Heart left ventricle (tissue), 16 donors: ENCODE results near the gene SPIRE1. TPM values are rescaled to one million over a fixed set of nuclear protein-coding genes. Genes with fewer than 3 reads are reported as not detected.

Experiments used
- ATAC-seq, 4 donors: fragments of 200-7000 bp; cut with Tn5 transposase; one replicate each; pipeline ENCODE4 v1.9.1; 2020 to 2022; ENCODE audit warnings: moderate library complexity in 4 of 4, mild to moderate bottlenecking in 3 of 4, moderate number of reproducible peaks in 1 of 4
- DNase-seq, 5 donors: peaks; one replicate each; pipeline ENCODE4 v3.0.0-alpha.2; 2020
- H3K27ac ChIP-seq, 12 donors: fragments of 200-600 bp; sonication (generic) in 4 of 12; one replicate each; pipeline versions ENCODE4 v1.5.0 to v1.8.0; 2016 to 2022; ENCODE audit warnings: mild to moderate bottlenecking in 2 of 12
- H3K27me3 ChIP-seq, 9 donors: fragments of 200-600 bp; sonication (generic) in 2 of 9; one replicate each; pipeline versions ENCODE4 v1.5.1 to v1.8.0; 2016 to 2022; ENCODE audit warnings: mild to moderate bottlenecking in 3 of 9
- H3K36me3 ChIP-seq, 9 donors: fragments of 200-600 bp; sonication (generic) in 2 of 9; one replicate each; pipeline versions ENCODE4 v1.5.0 to v1.8.0; 2018 to 2022; ENCODE audit warnings: mild to moderate bottlenecking in 2 of 9
- H3K4me1 ChIP-seq, 12 donors: fragments of 200-600 bp; sonication (generic) in 4 of 12; one replicate each; pipeline versions ENCODE4 v1.5.0 to v1.8.0; 2016 to 2022; ENCODE audit warnings: mild to moderate bottlenecking in 3 of 12
- H3K4me3 ChIP-seq, 12 donors: fragments of 200-600 bp; sonication (generic) in 4 of 12; one replicate each; pipeline versions ENCODE4 v1.5.0 to v1.8.0; 2017 to 2022; ENCODE audit warnings: mild to moderate bottlenecking in 9 of 12, moderate library complexity in 4 of 12
- H3K9me3 ChIP-seq, 12 donors: fragments of 200-600 bp; sonication (generic) in 4 of 12; one replicate each; pipeline versions ENCODE4 v1.5.0 to v1.8.0; 2016 to 2022; ENCODE audit warnings: mild to moderate bottlenecking in 1 of 12
- POLR2A ChIP-seq, 2 donors: fragments of 450-650 bp; IDR thresholded peaks; one replicate each; pipeline ENCODE4 v1.6.1; 2017; ENCODE audit warnings: antibody characterized with exemption in 2 of 2, mild to moderate bottlenecking in 2 of 2, moderate library complexity in 2 of 2
- WGBS, 4 donors: extraction: QIAGEN DNeasy Blood & Tissue Kit in 2 of 4; methylation state at CpG; one replicate each; pipeline versions ENCODE4 v1.1.5 to v1.1.7; 2013 to 2018; 5-methylcytosine and 5-hydroxymethylcytosine counted together
- intact Hi-C, 10 donors: fragments of 100-400 bp; cut with DNase I; formaldehyde crosslinking; loops; one replicate each; pipeline versions ENCODE4 v1.11.1 to v1.14.2; 2022
- polyA plus RNA-seq, 2 donors: library from polyadenylated mRNA; stranded (reverse); fragments of 200-250 nt; gene quantifications; one replicate each; pipeline ENCODE4 v1.2.3, GENCODE V29; 2013
- total RNA-seq, 9 donors: library from RNA; depleted of rRNA in 2 of 9; stranded (reverse); fragments of >200 nt in 2 of 9; fragmentation: NEBNext Ultra II Directional in 3 of 9; extraction: Animal tissue kit (Norgen Biotek cat#: 25700) in 3 of 9; gene quantifications; one replicate each; pipeline versions ENCODE4 v1.1.0 to v1.2.4, GENCODE V29; 2016 to 2023
- TF ChIP-seq, protein P1 (sequence below), 12 donors: fragments of 200-600 bp; sonication (generic) in 4 of 12; IDR thresholded peaks; one replicate each; pipeline versions ENCODE4 v1.5.0 to v1.8.0; 2018 to 2022; ENCODE audit warnings: antibody characterized with exemption in 12 of 12, mild to moderate bottlenecking in 5 of 12
- donor health status: ischemic (EF 13 %, LVEDD 7.1; RV severe dilation, severe dysfunction).
- donor health status: healthy with polysubstance abuse.
- donor health status: DM: no; HTN: yes; CAD: no.
- donor health status: DM: no; HTN: no; CAD: no.
- donor health status: ischemic (EF 25% LVEDD 6.9; RV normal size, moderate dysfunction).
- donor health status: ischemic (EF 25% LVEDD 5.7; RV mildly dilated, moderate dysfunction).
- donor health status: healthy.
- donor health status: DM: yes; HTN: yes; CAD: no.
- donor health status: ischemic (EF 35%, LVEDD 5.7; RV mildly dilated, moderate dysfunction).
- donor health status: nonischemic (EF 11% LVEDD 7.7; RV severe dilation, severe dysfunction).
- donor health status: DM: yes; HTN: yes; CAD: no.
- donor health status: PGD.
- donor health status: ischemic (EF 29% LVEDD 5.4; RV normal size, mild dysfunction).
- donor health status: nonischemic (EF 23%, LVEDD 6.1; RV moderate dilation, normal function).

Gene SPIRE1
- total and polyA plus RNA-seq, 11 donors: 8.3 to 67.6 (median 47.8) TPM

DNA sequence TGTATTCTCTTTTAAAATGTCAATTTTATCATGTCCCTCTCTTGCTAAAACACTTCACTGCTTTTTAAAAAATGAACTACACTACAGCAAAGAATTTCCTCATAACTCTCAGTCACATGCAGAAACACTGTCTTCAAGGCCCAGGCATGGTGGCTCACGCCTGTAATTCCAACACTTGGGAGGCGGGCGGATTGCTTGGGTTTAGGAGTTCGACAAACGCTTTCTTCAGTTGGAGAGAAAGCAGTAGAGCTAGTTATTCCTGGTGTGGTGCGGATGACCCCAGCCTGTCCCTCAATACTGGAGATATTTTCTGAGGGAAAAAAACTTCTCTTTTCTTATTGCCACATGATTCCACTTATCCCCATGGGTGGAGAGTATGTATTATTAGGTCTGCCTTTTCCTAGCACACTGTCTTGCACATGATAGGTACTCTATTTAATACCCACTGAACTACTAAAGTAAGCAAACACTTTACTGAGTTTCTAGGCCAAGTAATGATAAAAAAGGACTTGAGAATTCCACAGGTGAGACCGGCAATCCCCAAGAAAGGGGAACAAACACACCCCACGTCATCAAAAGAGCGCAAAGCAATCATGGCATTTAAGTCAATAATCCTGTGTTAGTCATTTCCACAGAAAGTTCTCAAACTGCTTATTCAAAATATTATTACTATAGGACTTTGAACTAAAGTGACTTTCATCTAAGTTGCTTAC lies 77.1 kb downstream of the SPIRE1 start:
- DNase-seq (no peak), ATAC-seq (no peak)
- H3K4me3 ChIP-seq: no peak overlapping the region
- peaks cover 0 to 23% (median 2%) of the 10 kb centered on the region in 12 donors for H3K9me3 ChIP-seq
- no peak overlapping the region for H3K27ac ChIP-seq
- intact Hi-C loops: no loop called here
- peaks cover 0 to 4% (median 0%) of the 10 kb centered on the region in 12 donors for H3K4me1 ChIP-seq
- H3K27me3 ChIP-seq: no peaks in the 10 kb centered on the region
- 97 to 98% (median 97%) methylated on average over 9 of the region's 9 CpGs for WGBS, 4 donors
- TF ChIP-seq, protein P1, sequence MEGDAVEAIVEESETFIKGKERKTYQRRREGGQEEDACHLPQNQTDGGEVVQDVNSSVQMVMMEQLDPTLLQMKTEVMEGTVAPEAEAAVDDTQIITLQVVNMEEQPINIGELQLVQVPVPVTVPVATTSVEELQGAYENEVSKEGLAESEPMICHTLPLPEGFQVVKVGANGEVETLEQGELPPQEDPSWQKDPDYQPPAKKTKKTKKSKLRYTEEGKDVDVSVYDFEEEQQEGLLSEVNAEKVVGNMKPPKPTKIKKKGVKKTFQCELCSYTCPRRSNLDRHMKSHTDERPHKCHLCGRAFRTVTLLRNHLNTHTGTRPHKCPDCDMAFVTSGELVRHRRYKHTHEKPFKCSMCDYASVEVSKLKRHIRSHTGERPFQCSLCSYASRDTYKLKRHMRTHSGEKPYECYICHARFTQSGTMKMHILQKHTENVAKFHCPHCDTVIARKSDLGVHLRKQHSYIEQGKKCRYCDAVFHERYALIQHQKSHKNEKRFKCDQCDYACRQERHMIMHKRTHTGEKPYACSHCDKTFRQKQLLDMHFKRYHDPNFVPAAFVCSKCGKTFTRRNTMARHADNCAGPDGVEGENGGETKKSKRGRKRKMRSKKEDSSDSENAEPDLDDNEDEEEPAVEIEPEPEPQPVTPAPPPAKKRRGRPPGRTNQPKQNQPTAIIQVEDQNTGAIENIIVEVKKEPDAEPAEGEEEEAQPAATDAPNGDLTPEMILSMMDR (IDR thresholded peaks at IDR 0.05): no peak
- no peak for TF ChIP-seq POLR2A (IDR thresholded peaks at IDR 0.05)
- H3K36me3 ChIP-seq: no peaks in the 10 kb centered on the region

DNA sequence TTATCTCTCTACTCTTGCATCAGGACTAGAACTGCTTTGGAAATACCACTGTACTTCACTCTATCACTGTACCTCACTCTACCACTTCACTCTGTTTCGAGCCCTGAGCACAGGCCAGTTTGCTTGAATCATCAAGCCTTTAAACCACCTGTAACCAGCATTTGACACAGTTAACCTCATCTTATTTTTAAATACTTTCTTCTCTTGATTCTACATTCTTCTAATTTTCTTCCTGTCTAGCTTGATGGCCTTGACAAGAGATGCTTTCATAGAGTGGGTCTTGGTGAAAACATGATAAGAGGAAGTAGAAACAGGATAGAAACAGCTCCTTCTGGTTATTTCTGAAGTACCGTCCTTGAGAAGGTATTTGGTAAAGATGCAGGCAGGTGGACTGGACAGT lies 78.1 kb downstream of the SPIRE1 start:
- no peaks in the 10 kb centered on the region for H3K36me3 ChIP-seq
- H3K4me3 ChIP-seq: no peak overlapping the region
- intact Hi-C loops: no loop called here
- peaks cover 0 to 5% (median 0%) of the 10 kb centered on the region in 12 donors for H3K4me1 ChIP-seq
- WGBS, 4 donors: 58 to 83% (median 69%) methylated on average over 2 of the region's 2 CpGs
- no peak overlapping the region for H3K27ac ChIP-seq
- no peak for ATAC-seq
- no peaks in the 10 kb centered on the region for H3K27me3 ChIP-seq
- H3K9me3 ChIP-seq: peaks cover 0 to 23% (median 2%) of the 10 kb centered on the region in 12 donors
- TF ChIP-seq, protein P1 (IDR thresholded peaks at IDR 0.05): no peak
- TF ChIP-seq POLR2A (IDR thresholded peaks at IDR 0.05): no peak
- no peak for DNase-seq

DNA sequence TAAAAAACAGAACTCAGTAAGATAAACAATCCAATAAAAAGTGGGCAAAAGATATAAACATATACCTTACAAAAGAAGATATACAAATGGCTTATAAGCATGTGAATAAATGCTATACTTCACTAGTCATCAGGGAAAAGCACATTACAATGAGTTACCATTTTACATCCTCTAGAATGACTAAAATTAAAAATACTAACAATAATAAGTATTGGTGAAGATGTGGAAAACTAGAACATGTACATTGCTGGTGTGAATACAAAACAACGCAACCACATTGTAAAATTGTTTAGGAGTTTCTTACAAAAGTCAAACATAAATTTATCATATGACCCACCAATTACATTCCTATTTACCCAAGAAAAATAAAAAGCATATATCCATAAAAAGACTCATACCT lies 80.1 kb downstream of the SPIRE1 start:
- intact Hi-C loops: no loop called here
- no peak overlapping the region for H3K4me3 ChIP-seq
- no peak for ATAC-seq
- no peak for DNase-seq
- H3K27me3 ChIP-seq: no peaks in the 10 kb centered on the region
- H3K36me3 ChIP-seq: no peaks in the 10 kb centered on the region
- H3K9me3 ChIP-seq: peaks cover 0 to 19% (median 2%) of the 10 kb centered on the region in 12 donors
- H3K27ac ChIP-seq: no peak overlapping the region
- H3K4me1 ChIP-seq: peaks cover 0 to 12% (median 1%) of the 10 kb centered on the region in 12 donors
- TF ChIP-seq POLR2A (IDR thresholded peaks at IDR 0.05): no peak
- TF ChIP-seq, protein P1 (IDR thresholded peaks at IDR 0.05): no peak
- WGBS, 4 donors: 93 to 100% (median 99%) methylated on average over 1 of the region's 1 CpG

DNA sequence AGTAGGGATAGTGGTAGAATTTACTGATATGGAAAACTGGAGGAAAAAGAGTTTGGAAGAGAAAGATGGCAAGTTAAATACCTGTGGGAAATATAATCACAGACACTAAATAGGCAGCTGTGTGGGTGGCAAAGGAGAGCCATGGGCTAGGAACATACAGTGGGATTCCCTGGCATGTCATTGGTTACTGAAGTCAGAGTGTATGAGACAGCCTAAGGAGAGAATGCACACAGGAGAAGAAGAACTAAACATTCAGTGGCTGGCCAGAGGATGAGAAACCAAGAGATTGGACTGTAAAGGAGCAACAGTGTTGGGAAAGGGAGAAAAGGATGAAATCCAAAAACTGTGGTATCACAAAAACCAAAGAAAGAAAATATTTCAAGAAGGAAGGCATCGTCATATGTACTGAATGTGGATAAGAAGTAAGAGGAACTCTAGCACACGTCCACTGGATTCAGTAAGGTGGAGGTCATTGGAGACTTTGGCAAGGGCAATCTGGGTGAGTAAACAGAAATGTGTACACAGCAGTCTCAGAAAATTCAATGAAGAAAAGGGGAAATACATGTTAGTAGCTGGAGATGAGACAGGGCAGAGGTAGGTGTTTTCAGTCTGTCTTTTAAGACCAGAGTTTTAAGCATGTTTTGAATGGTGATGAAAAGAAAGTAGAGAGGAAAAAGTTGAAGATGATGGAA lies 83.3 kb downstream of the SPIRE1 start:
- H3K4me1 ChIP-seq: peaks cover 0 to 17% (median 3%) of the 10 kb centered on the region in 12 donors
- 42 to 50% (median 45%) methylated on average over 2 of the region's 2 CpGs for WGBS, 4 donors
- ATAC-seq: peak; percentile 34 to 59 (median 49)

More for the DNA sequence above, 83.3 kb downstream of the SPIRE1 start:
- no peak overlapping the region for H3K4me3 ChIP-seq
- no peak for TF ChIP-seq POLR2A (IDR thresholded peaks at IDR 0.05)
- TF ChIP-seq, protein P1 (IDR thresholded peaks at IDR 0.05): no peak
- DNase-seq: no peak
- H3K36me3 ChIP-seq: no peaks in the 10 kb centered on the region
- no peaks in the 10 kb centered on the region for H3K27me3 ChIP-seq
- peak overlapping the region in 2 of 12 donors; percentile 2 to 11 for H3K27ac ChIP-seq
- intact Hi-C loops: no loop called here
- peaks cover 0 to 19% (median 2%) of the 10 kb centered on the region in 12 donors for H3K9me3 ChIP-seq
